HepG2 (cell line): Measurements from ENCODE around the gene USP34. TPM values are rescaled to one million over a fixed set of nuclear protein-coding genes. Genes with fewer than 3 reads are reported as not detected.
A peak's percentile ranks its signal among the peaks of the same experiment; 100 is the strongest.

Experiments used
- BCLAF1 ChIP-seq: fragments of 450-650 bp; IDR thresholded peaks from 2 replicates; pipeline ENCODE4 v1.6.1; 2017; ENCODE audit warnings: mild to moderate bottlenecking
- EED ChIP-seq: sonication (generic); formaldehyde crosslinking; IDR thresholded peaks from 2 replicates; pipeline ENCODE4 v1.5.0; 2020; ENCODE audit warnings: mild to moderate bottlenecking, missing genetic modification reagents
- ERF ChIP-seq: IDR thresholded peaks from 2 replicates; pipeline ENCODE4 v1.6.1; 2018; ENCODE audit warnings: missing biosample characterization, missing genetic modification reagents
- KAT7 ChIP-seq: IDR thresholded peaks from 2 replicates; pipeline ENCODE4 v1.6.1; 2018; ENCODE audit warnings: borderline replicate concordance, missing compliant biosample characterization
- NCOR1 ChIP-seq: fragments of 200-600 bp; sonication (generic); IDR thresholded peaks from 2 replicates; pipeline ENCODE4 v1.7.0; 2017; ENCODE audit warnings: antibody characterized with exemption, low read length, borderline replicate concordance
- NPAS2 ChIP-seq: sonication (generic); formaldehyde crosslinking; IDR thresholded peaks from 2 replicates; pipeline ENCODE4 v1.8.0; 2022; ENCODE audit warnings: mild to moderate bottlenecking, missing genetic modification reagents, borderline replicate concordance
- RAD21 ChIP-seq: fragments of 450-650 bp; formaldehyde crosslinking; IDR thresholded peaks from 2 replicates; pipeline ENCODE4 v1.5.0; 2020; ENCODE audit warnings: mild to moderate bottlenecking
- SALL2 ChIP-seq: sonication (generic); formaldehyde crosslinking; IDR thresholded peaks from 2 replicates; pipeline ENCODE4 v1.8.1; 2023; ENCODE audit warnings: mild to moderate bottlenecking, missing genetic modification reagents, inconsistent platforms
- ZBTB33 ChIP-seq: sonication (generic); formaldehyde crosslinking; IDR thresholded peaks from 2 replicates; pipeline ENCODE4 v1.4.0; 2020; ENCODE audit warnings: missing genetic modification reagents
- ZNF614 ChIP-seq: IDR thresholded peaks from 2 replicates; pipeline ENCODE4 v1.6.1; 2018; ENCODE audit warnings: missing biosample characterization, missing genetic modification reagents, inconsistent platforms, borderline replicate concordance
- polyA plus RNA-seq, 8 experiments: library from polyadenylated mRNA; depleted of rRNA in 3 of 8; stranded (reverse) in 7 of 8; unstranded in 1 of 8; fragments of >200 nt; fragmentation: Illumina TruSeq in 4 of 8; extraction: Trizol in 4 of 8; gene quantifications; 2 replicates each; pipeline versions ENCODE4 v1.2.1 to v1.2.3, GENCODE V29; 2011 to 2016; ENCODE audit warnings: low read depth in 4 of 8, missing spikeins in 1 of 8, mixed read lengths in 1 of 8; ENCODE audit not compliant: insufficient read depth in 1 of 8
- total RNA-seq, 5 experiments: library from RNA; depleted of rRNA; stranded (reverse); fragments of >200 nt; fragmentation: Illumina TruSeq; extraction: Trizol; gene quantifications; 2 replicates each; pipeline ENCODE4 v1.2.3, GENCODE V29; 2016; ENCODE audit warnings: low read depth in 1 of 5
- TF ChIP-seq, protein P1 (sequence below): sonication (generic); formaldehyde crosslinking; IDR thresholded peaks from 2 replicates; pipeline ENCODE4 v1.5.1; 2020; ENCODE audit warnings: mild to moderate bottlenecking, missing genetic modification reagents, borderline replicate concordance
- TF ChIP-seq, protein P2 (sequence below): sonication (generic); formaldehyde crosslinking; IDR thresholded peaks from 2 replicates; pipeline ENCODE4 v1.5.0; 2020; ENCODE audit warnings: mild to moderate bottlenecking, missing genetic modification reagents
- TF ChIP-seq, protein P3 (sequence below): sonication (generic); formaldehyde crosslinking; IDR thresholded peaks from 2 replicates; pipeline ENCODE4 v1.8.0; 2022; ENCODE audit warnings: missing genetic modification reagents, mild to moderate bottlenecking, moderate library complexity, borderline replicate concordance

Gene USP34
- total and polyA plus RNA-seq, 2 of the 13 experiments (the other 11 are each of a cell fraction or from before 2014, with no cell fraction given): 99.2 to 100 TPM

GRCh38 chr2:61443342-61444041 lies 27.4 kb downstream of the USP34 start (continued):
- TF ChIP-seq SALL2 (no peak), ERF (CRISPR knock-in tag) (peak; percentile 78; the same call in 1 of the 2 replicates), BCLAF1 (no peak), ZNF614 (peak; percentile 80; the same call in 1 of the 2 replicates), KAT7 (CRISPR knock-in tag) (0 out of 2 replicates have a peak, but pooled peaks have one; percentile 68), RAD21 (CRISPR knock-in tag) (peak; percentile 16; the same call in 1 of the 2 replicates), NPAS2 (no peak), EED (CRISPR knock-in tag) (no peak), NCOR1 (peak; percentile 93), ZBTB33 (0 out of 2 replicates have a peak, but pooled peaks have one; percentile 39)
- TF ChIP-seq, protein P1, sequence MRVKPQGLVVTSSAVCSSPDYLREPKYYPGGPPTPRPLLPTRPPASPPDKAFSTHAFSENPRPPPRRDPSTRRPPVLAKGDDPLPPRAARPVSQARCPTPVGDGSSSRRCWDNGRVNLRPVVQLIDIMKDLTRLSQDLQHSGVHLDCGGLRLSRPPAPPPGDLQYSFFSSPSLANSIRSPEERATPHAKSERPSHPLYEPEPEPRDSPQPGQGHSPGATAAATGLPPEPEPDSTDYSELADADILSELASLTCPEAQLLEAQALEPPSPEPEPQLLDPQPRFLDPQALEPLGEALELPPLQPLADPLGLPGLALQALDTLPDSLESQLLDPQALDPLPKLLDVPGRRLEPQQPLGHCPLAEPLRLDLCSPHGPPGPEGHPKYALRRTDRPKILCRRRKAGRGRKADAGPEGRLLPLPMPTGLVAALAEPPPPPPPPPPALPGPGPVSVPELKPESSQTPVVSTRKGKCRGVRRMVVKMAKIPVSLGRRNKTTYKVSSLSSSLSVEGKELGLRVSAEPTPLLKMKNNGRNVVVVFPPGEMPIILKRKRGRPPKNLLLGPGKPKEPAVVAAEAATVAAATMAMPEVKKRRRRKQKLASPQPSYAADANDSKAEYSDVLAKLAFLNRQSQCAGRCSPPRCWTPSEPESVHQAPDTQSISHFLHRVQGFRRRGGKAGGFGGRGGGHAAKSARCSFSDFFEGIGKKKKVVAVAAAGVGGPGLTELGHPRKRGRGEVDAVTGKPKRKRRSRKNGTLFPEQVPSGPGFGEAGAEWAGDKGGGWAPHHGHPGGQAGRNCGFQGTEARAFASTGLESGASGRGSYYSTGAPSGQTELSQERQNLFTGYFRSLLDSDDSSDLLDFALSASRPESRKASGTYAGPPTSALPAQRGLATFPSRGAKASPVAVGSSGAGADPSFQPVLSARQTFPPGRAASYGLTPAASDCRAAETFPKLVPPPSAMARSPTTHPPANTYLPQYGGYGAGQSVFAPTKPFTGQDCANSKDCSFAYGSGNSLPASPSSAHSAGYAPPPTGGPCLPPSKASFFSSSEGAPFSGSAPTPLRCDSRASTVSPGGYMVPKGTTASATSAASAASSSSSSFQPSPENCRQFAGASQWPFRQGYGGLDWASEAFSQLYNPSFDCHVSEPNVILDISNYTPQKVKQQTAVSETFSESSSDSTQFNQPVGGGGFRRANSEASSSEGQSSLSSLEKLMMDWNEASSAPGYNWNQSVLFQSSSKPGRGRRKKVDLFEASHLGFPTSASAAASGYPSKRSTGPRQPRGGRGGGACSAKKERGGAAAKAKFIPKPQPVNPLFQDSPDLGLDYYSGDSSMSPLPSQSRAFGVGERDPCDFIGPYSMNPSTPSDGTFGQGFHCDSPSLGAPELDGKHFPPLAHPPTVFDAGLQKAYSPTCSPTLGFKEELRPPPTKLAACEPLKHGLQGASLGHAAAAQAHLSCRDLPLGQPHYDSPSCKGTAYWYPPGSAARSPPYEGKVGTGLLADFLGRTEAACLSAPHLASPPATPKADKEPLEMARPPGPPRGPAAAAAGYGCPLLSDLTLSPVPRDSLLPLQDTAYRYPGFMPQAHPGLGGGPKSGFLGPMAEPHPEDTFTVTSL: peak; percentile 29; the same call in 1 of the 2 replicates
- TF ChIP-seq, protein P2, sequence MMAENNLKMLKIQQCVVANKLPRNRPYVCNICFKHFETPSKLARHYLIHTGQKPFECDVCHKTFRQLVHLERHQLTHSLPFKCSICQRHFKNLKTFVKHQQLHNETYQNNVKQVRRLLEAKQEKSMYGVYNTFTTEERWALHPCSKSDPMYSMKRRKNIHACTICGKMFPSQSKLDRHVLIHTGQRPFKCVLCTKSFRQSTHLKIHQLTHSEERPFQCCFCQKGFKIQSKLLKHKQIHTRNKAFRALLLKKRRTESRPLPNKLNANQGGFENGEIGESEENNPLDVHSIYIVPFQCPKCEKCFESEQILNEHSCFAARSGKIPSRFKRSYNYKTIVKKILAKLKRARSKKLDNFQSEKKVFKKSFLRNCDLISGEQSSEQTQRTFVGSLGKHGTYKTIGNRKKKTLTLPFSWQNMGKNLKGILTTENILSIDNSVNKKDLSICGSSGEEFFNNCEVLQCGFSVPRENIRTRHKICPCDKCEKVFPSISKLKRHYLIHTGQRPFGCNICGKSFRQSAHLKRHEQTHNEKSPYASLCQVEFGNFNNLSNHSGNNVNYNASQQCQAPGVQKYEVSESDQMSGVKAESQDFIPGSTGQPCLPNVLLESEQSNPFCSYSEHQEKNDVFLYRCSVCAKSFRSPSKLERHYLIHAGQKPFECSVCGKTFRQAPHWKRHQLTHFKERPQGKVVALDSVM (CRISPR knock-in tag): no peak; the same call in 1 of the 2 replicates
- TF ChIP-seq, protein P3, sequence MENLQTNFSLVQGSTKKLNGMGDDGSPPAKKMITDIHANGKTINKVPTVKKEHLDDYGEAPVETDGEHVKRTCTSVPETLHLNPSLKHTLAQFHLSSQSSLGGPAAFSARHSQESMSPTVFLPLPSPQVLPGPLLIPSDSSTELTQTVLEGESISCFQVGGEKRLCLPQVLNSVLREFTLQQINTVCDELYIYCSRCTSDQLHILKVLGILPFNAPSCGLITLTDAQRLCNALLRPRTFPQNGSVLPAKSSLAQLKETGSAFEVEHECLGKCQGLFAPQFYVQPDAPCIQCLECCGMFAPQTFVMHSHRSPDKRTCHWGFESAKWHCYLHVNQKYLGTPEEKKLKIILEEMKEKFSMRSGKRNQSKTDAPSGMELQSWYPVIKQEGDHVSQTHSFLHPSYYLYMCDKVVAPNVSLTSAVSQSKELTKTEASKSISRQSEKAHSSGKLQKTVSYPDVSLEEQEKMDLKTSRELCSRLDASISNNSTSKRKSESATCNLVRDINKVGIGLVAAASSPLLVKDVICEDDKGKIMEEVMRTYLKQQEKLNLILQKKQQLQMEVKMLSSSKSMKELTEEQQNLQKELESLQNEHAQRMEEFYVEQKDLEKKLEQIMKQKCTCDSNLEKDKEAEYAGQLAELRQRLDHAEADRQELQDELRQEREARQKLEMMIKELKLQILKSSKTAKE (CRISPR knock-in tag): no peak
